B cell (primary cell): ENCODE data around the gene CST9. TPM values are rescaled to one million over a fixed set of nuclear protein-coding genes. Genes with fewer than 3 reads are reported as not detected.

Experiments used
- ATAC-seq: fragments of 200-7000 bp; cut with Tn5 transposase; one replicate; pipeline ENCODE4 v1.10.0; 2021; ENCODE audit warnings: low read depth, mild to moderate bottlenecking, moderate number of reproducible peaks, moderate library complexity
- CTCF ChIA-PET: fragments of 350-600 bp; sonication (Branson Sonifier 250); formaldehyde crosslinking; loops from one replicate; lab custom pipeline; 2021; ENCODE audit warnings: antibody characterized with exemption, inconsistent platforms; lab: Charles Lee
- POLR2A ChIA-PET: fragments of 350-600 bp; sonication (Branson Sonifier 250); formaldehyde crosslinking; loops from one replicate; lab custom pipeline; 2021; ENCODE audit warnings: antibody characterized with exemption; lab: Charles Lee
- DNase-seq: peaks from one replicate; pipeline ENCODE4 v3.0.0; 2013
- H2AFZ ChIP-seq: 2 replicates; pipeline ENCODE4 v1.6.1; 2012; ENCODE audit warnings: mild to moderate bottlenecking, low read depth, low read length; ENCODE audit not compliant: insufficient read depth, poor library complexity, severe bottlenecking
- H3K27ac ChIP-seq, 2 donors: 1 replicate in 1 of 2; 2 replicates in 1 of 2; pipeline ENCODE4 v1.5.1; 2012 to 2013; ENCODE audit warnings: low read length in 2 of 2, mild to moderate bottlenecking in 2 of 2, moderate library complexity in 1 of 2
- H3K27me3 ChIP-seq, 4 experiments: fragments of 200-600 bp in 1 of 4; sonication (generic) in 1 of 4; replicated peaks in 1 of 4; 1 replicate in 2 of 4; 2 replicates in 2 of 4; pipeline versions ENCODE4 v1.6.1 to v1.7.0; 2013 to 2016; ENCODE audit warnings: low read length in 3 of 4, mild to moderate bottlenecking in 2 of 4, mixed read lengths in 1 of 4, moderate library complexity in 1 of 4; ENCODE audit not compliant: insufficient read depth in 4 of 4, control insufficient read depth in 3 of 4; ENCODE audit errors: control extremely low read depth in 1 of 4
- H3K36me3 ChIP-seq, 2 experiments: replicated peaks in 1 of 2; 1 replicate in 1 of 2; 2 replicates in 1 of 2; pipeline versions ENCODE4 v1.6.1 to v1.7.1; 2013; ENCODE audit warnings: low read length in 1 of 2; ENCODE audit not compliant: insufficient read depth in 2 of 2, control insufficient read depth in 1 of 2; ENCODE audit errors: control extremely low read depth in 1 of 2, extremely low read depth in 1 of 2
- H3K4me1 ChIP-seq, 2 donors: fragments of 200-600 bp in 1 of 2; sonication (generic) in 1 of 2; 1 replicate in 1 of 2; 2 replicates in 1 of 2; pipeline versions ENCODE4 v1.5.1 to v1.6.1; 2013 to 2017; ENCODE audit warnings: low read length in 2 of 2; ENCODE audit not compliant: control insufficient read depth in 2 of 2, insufficient read depth in 2 of 2
- H3K4me2 ChIP-seq: replicated peaks from 2 replicates; pipeline ENCODE3; 2012; ENCODE audit warnings: mild to moderate bottlenecking, low read depth, low read length; ENCODE audit not compliant: poor library complexity, severe bottlenecking
- H3K4me3 ChIP-seq, 5 experiments: fragments of 200-600 bp in 1 of 5; sonication (generic) in 1 of 5; 1 replicate in 3 of 5; 2 replicates in 2 of 5; pipeline versions ENCODE4 v1.5.1 to v1.7.0; 2011 to 2016; ENCODE audit warnings: low read length in 4 of 5, mild to moderate bottlenecking in 4 of 5, low read depth in 2 of 5, control low read depth in 1 of 5, moderate library complexity in 1 of 5; ENCODE audit not compliant: insufficient read depth in 1 of 5; ENCODE audit errors: control extremely low read depth in 1 of 5, extremely low read depth in 1 of 5
- H3K79me2 ChIP-seq: fragments of 200-600 bp; sonication (generic); one replicate; pipeline ENCODE4 v1.6.0; 2016; ENCODE audit warnings: low read length; ENCODE audit not compliant: control insufficient read depth, insufficient read depth
- H3K9ac ChIP-seq: fragments of 200-600 bp; sonication (generic); 2 replicates; pipeline ENCODE4 v1.6.1; 2017; ENCODE audit warnings: mild to moderate bottlenecking, low read length, moderate library complexity
- H3K9me3 ChIP-seq, 3 donors: one replicate each; pipeline versions ENCODE4 v1.6.1 to v1.7.1; 2013; ENCODE audit warnings: low read length in 2 of 3; ENCODE audit not compliant: control insufficient read depth in 2 of 3, insufficient read depth in 1 of 3; ENCODE audit errors: control extremely low read depth in 1 of 3
- H4K20me1 ChIP-seq: 2 replicates; pipeline ENCODE4 v1.6.0; 2012; ENCODE audit warnings: mild to moderate bottlenecking, low read length; ENCODE audit not compliant: insufficient read depth, control insufficient read depth, poor library complexity, severe bottlenecking
- H3K27ac Mint-ChIP-seq: one replicate; pipeline ENCODE4 v1.8.0; 2021; ENCODE audit warnings: mixed read lengths
- H3K27me3 Mint-ChIP-seq: one replicate; pipeline ENCODE4 v1.8.0; 2021; ENCODE audit warnings: mixed read lengths
- H3K4me1 Mint-ChIP-seq: one replicate; pipeline ENCODE4 v1.8.0; 2021; ENCODE audit warnings: mixed read lengths
- H3K4me3 Mint-ChIP-seq: one replicate; pipeline ENCODE4 v1.8.0; 2021; ENCODE audit warnings: mixed read lengths
- H3K9me3 Mint-ChIP-seq: one replicate; pipeline ENCODE4 v1.8.0; 2022; ENCODE audit warnings: mixed read lengths; ENCODE audit not compliant: insufficient read depth
- CTCF ChIP-seq: fragments of 200-600 bp; IDR thresholded peaks from one replicate; pipeline ENCODE4 v1.8.0; 2022; ENCODE audit warnings: antibody characterized with exemption, mild to moderate bottlenecking
- EZH2 ChIP-seq: IDR thresholded peaks from 2 replicates; pipeline ENCODE4 v1.6.1; 2012; ENCODE audit warnings: borderline replicate concordance, low read depth, mild to moderate bottlenecking, moderate library complexity, low read length; ENCODE audit not compliant: insufficient read depth, poor library complexity, severe bottlenecking
- WGBS: methylation state at CpG from one replicate; pipeline ENCODE4 v1.1.5; 2013; ENCODE audit warnings: missing lambda C conversion rate; ENCODE audit not compliant: insufficient coverage; 5-methylcytosine and 5-hydroxymethylcytosine counted together
- intact Hi-C: fragments of 100-400 bp; cut with micrococcal nuclease; formaldehyde crosslinking; loops from one replicate; pipeline ENCODE4 v1.10.0; 2022
- polyA minus RNA-seq: library from RNA; depleted of rRNA, polyadenylated mRNA; stranded (reverse); fragments of >200 nt; gene quantifications from 2 replicates; pipeline ENCODE4 v1.2.3, GENCODE V29; 2012
- polyA plus RNA-seq: library from polyadenylated mRNA; depleted of rRNA; stranded (reverse); fragments of >200 nt; gene quantifications from 2 replicates; pipeline ENCODE4 v1.2.3, GENCODE V29; 2012
- total RNA-seq, 2 donors: library from RNA; stranded (reverse); fragments of 120-200 nt in 1 of 2; gene quantifications; 1 replicate in 1 of 2; 2 replicates in 1 of 2; pipeline versions ENCODE4 v1.2.3 to v1.2.4, GENCODE V29; 2013 to 2022

The CST9 gene, protein sequence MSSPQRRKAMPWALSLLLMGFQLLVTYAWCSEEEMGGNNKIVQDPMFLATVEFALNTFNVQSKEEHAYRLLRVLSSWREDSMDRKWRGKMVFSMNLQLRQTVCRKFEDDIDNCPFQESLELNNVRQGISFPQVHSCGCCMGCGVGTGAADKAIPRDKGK
- total RNA-seq (not detected in 2 replicates), polyA plus RNA-seq (not detected in 2 replicates), polyA minus RNA-seq (not detected in 2 replicates)
- not detected for total RNA-seq (2013)

DNA sequence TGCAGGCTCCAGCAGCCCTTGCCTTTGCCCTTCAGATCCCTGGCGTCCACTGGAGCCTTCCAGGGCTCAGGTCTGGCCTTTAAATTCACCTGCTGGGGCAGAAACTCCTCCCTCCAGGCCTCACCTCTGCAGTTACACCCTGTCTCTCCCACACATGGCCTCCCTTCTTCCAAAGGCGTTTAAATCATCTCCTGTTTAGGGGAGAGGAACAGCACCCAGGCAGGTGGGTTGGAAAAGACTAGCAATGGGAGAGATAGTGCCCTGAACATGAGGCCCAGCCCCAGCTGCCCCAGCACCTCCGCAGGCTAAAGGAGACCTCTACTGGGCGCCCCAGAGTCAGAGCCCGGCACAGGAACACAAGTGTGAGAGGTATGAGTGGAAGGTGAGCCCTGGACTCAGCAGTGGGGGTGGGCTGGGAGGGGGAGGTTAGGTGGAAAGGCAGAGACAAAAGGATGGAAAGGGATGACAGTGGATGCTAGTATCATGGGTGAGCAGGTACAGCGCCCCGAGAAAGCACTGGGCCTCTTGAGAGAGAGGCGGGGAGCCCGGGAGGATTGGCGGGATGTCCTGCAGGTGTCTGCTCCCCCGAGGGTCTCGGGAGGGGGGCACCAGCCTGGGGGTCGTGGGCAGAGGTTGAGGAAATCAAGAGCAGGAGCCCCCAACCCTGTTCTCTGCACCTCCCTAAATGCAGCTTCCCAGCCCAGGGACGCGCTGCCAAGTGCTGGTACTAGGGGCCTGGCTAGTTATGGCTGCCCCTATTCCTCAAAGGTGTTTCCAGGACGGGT, at the start of gene CST9:
Gene CST9, minus strand, starts transcription at position 51 of the 785 bp plus-strand sequence. CDS start 53 bp downstream, outside the sequence.
- intact Hi-C loops, result loop anchor here (5.0 kb wide), 3 partner anchors 164 to 1269 kb away; no protein-coding TSS in a partner anchor
- peak within 1 kb of the TSS; percentile 38 for H2AFZ ChIP-seq

More for the DNA sequence above, at the start of gene CST9:
- ATAC-seq, result no peak
- Mint-ChIP-seq H3K4me1 (no peaks in the 10 kb centered on the region), H3K27ac (no peak within 1 kb of the TSS), H3K27me3 (peaks cover 3% of the 10 kb centered on the region), H3K4me3 (no peak within 1 kb of the TSS), H3K9me3 (no peaks in the 10 kb centered on the region)
- Histone ChIP-seq H3K4me3 (no peak within 1 kb of the TSS), H3K9me3 (no peaks in the 10 kb centered on the region), H3K27me3 (no peaks in the 10 kb centered on the region), H3K79me2 (no peaks in the 10 kb centered on the region), H3K9ac (no peak within 1 kb of the TSS), H3K27ac (no peak within 1 kb of the TSS), H3K4me1 (no peaks in the 10 kb centered on the region), H4K20me1 (no peaks in the 10 kb centered on the region), H3K36me3 (no peaks in the 10 kb centered on the region), H3K4me2 (no peak within 1 kb of the TSS)
- no peak for DNase-seq
- ChIA-PET CTCF (no interaction called here), POLR2A (no interaction called here)
- WGBS, result 62% methylated on average over 13 of the region's 16 CpGs
- TF ChIP-seq CTCF (no peak), EZH2 (no peak)
